Measurements from ENCODE around the gene UBR7. TPM values are rescaled to one million over a fixed set of nuclear protein-coding genes. Genes with fewer than 3 reads are reported as not detected.

Gene UBR7
- total and polyA plus RNA-seq, 9 donors, result 20.6 to 29.5 (median 25.3) TPM

- Histone ChIP-seq H3K4me1 (ENCODE audit: control insufficient read depth, insufficient read depth, low read length) (no peaks in the 10 kb centered on the region), H3K36me3 (ENCODE audit: control insufficient read depth, insufficient read depth, low read length) (peaks cover 5% of the 10 kb centered on the region), H3K4me3 (ENCODE audit: low read length) (no peak overlapping the region), H3K27me3 (ENCODE audit: control insufficient read depth, insufficient read depth, low read length) (no peaks in the 10 kb centered on the region), H3K27ac (ENCODE audit: low read length) (no peak overlapping the region), H3K9me3 (replicated peaks; ENCODE audit: control insufficient read depth, low read depth, low read length) (no peaks in the 10 kb centered on the region)
- DNase-seq, result no peak
- WGBS (ENCODE audit: insufficient coverage), result no CpG with 5 or more reads among the region's 3 CpGs
Observed at GRCh38 chr14:93276031-93276716, 69.1 kb downstream of the UBR7 start.

Other genes starting within 250 kb of the UBR7 start
- 10.0 TPM for gene ITPK1, start 91.3 kb upstream of the UBR7 start, total RNA-seq
- gene ITPK1, start 91.3 kb upstream of the UBR7 start, polyA plus RNA-seq (ENCODE audit: insufficient read depth in 1 of 8, insufficient read length in 8 of 8, low replicate concordance in 1 of 8), result 10 to 100 TPM; 13.7 to 25.7 (median 17.8) TPM
- 27.0 TPM for gene MOAP1, start 22.4 kb upstream of the UBR7 start, total RNA-seq
- gene MOAP1, start 22.4 kb upstream of the UBR7 start, polyA plus RNA-seq (ENCODE audit: insufficient read depth in 1 of 8, insufficient read length in 8 of 8, low replicate concordance in 1 of 8), result 10 to 100 TPM; 21.0 to 23.8 (median 22.8) TPM
- gene LYSET, start 21.9 kb upstream of the UBR7 start, total RNA-seq, result 12.1 TPM
- 10 to 100 TPM; 13.9 to 19.2 (median 16.3) TPM for gene LYSET, start 21.9 kb upstream of the UBR7 start, polyA plus RNA-seq (ENCODE audit: insufficient read depth in 1 of 8, insufficient read length in 8 of 8, low replicate concordance in 1 of 8)
- gene GON7, start 191 bp upstream of the UBR7 start, total RNA-seq, result 10.8 TPM
- gene GON7, start 191 bp upstream of the UBR7 start, polyA plus RNA-seq (ENCODE audit: insufficient read depth in 1 of 8, insufficient read length in 8 of 8, low replicate concordance in 1 of 8), result 10 to 100 TPM in 3 of 8 donors, 1 to 10 TPM in 5; 8.6 to 12.5 (median 9.4) TPM
- gene BTBD7, start 125.8 kb downstream of the UBR7 start, total RNA-seq, result 18.9 TPM
- 10 to 100 TPM; 17.2 to 27.2 (median 20.6) TPM for gene BTBD7, start 125.8 kb downstream of the UBR7 start, polyA plus RNA-seq (ENCODE audit: insufficient read depth in 1 of 8, insufficient read length in 8 of 8, low replicate concordance in 1 of 8)
- not detected for gene COX8C, start 139.9 kb downstream of the UBR7 start, total RNA-seq
- gene COX8C, start 139.9 kb downstream of the UBR7 start, polyA plus RNA-seq (ENCODE audit: insufficient read depth in 1 of 8, insufficient read length in 8 of 8, low replicate concordance in 1 of 8), result under 1 TPM in 4 of 8 donors, not detected in 4; 0.23 to 0.74 (median 0.34) TPM
- gene UNC79, start 223.7 kb downstream of the UBR7 start, total RNA-seq, result 0.27 TPM
- gene UNC79, start 223.7 kb downstream of the UBR7 start, polyA plus RNA-seq (ENCODE audit: insufficient read depth in 1 of 8, insufficient read length in 8 of 8, low replicate concordance in 1 of 8), result under 1 TPM; 0.24 to 0.60 (median 0.37) TPM

Data from muscle of leg (tissue), 11 donors.